CD4-positive, alpha-beta T cell treated with Interleukin-2 at 100 ng/mL for 4 hours (primary cell): ENCODE results near the gene NHSL2.

ENCODE experiments used
- DNase-seq: peaks from one replicate; pipeline ENCODE4 v3.0.0-alpha.2; 2020; ENCODE audit warnings: low spot score

Gene NHSL2

GRCh38 chrX:72110876-72111708, 200.4 kb downstream of the NHSL2 start:
- no peak for DNase-seq

- DNase-seq: no peak
These were observed 202.8 kb downstream of the NHSL2 start for GRCh38 chrX:72113461-72113860.

GRCh38 chrX:72114306-72114705, 203.7 kb downstream of the NHSL2 start:
- DNase-seq: no peak

GRCh38 chrX:72114807-72115206, 204.2 kb downstream of the NHSL2 start:
- no peak for DNase-seq

GRCh38 chrX:72115380-72115779, 204.7 kb downstream of the NHSL2 start:
- no peak for DNase-seq

GRCh38 chrX:72117636-72118210, 207.1 kb downstream of the NHSL2 start:
- DNase-seq: no peak

GRCh38 chrX:72120837-72121236, 210.2 kb downstream of the NHSL2 start:
- DNase-seq: no peak

GRCh38 chrX:72121383-72121782, 210.7 kb downstream of the NHSL2 start:
- DNase-seq: peak; percentile 79

- DNase-seq: no peak
These were observed 212.1 kb downstream of the NHSL2 start for GRCh38 chrX:72122621-72123337.

- no peak for DNase-seq
These were observed 213.0 kb downstream of the NHSL2 start for GRCh38 chrX:72123471-72124185.

- no peak for DNase-seq
These were observed 214.0 kb downstream of the NHSL2 start for GRCh38 chrX:72124540-72125201.

GRCh38 chrX:72125331-72126047, 214.8 kb downstream of the NHSL2 start:
- no peak for DNase-seq

GRCh38 chrX:72126048-72126415, 215.4 kb downstream of the NHSL2 start:
- DNase-seq: no peak

GRCh38 chrX:72126539-72127140, 216.0 kb downstream of the NHSL2 start:
- peak; percentile 87 for DNase-seq

- DNase-seq: no peak
These were observed 216.7 kb downstream of the NHSL2 start for GRCh38 chrX:72127332-72127731.

- DNase-seq: no peak
These were observed 217.7 kb downstream of the NHSL2 start for GRCh38 chrX:72128183-72128834.

GRCh38 chrX:72128881-72129280, 218.2 kb downstream of the NHSL2 start:
- DNase-seq: no peak

GRCh38 chrX:72129661-72130060, 219.0 kb downstream of the NHSL2 start:
- DNase-seq: no peak

- DNase-seq: no peak
These were observed 219.6 kb downstream of the NHSL2 start for GRCh38 chrX:72130156-72130761.

GRCh38 chrX:72130762-72131250, 220.2 kb downstream of the NHSL2 start:
- no peak for DNase-seq
